IMR-90 (cell line): ENCODE measurements around the gene TGFBR2. TPM values are rescaled to one million over a fixed set of nuclear protein-coding genes. Genes with fewer than 3 reads are reported as not detected.

ENCODE experiments used
- ATAC-seq: fragments of 200-7000 bp; cut with Tn5 transposase; 2 replicates; pipeline ENCODE4 v1.9.1; 2020; ENCODE audit warnings: low read depth, mild to moderate bottlenecking, moderate library complexity
- BruUV-seq: library from RNA; stranded (reverse); fragments of 400-500 nt; replicated peaks from 2 replicates; lab custom pipeline; 2021; lab: Mats Ljungman, UMichigan
- CTCF ChIA-PET: fragments of 300-600 bp; formaldehyde crosslinking; extraction: SDS; loops from one replicate; lab custom pipeline; 2021; ENCODE audit warnings: antibody characterized with exemption; lab: Yijun Ruan, JAX
- POLR2A ChIA-PET: fragments of 300-600 bp; sonication (Branson Sonifier 250); formaldehyde crosslinking; loops from one replicate; lab custom pipeline; 2022; ENCODE audit warnings: antibody characterized with exemption; ENCODE audit not compliant: unreplicated experiment; lab: Charles Lee
- DNase-seq: peaks from one replicate; pipeline ENCODE4 v3.0.0; 2013
- H2AFZ ChIP-seq: replicated peaks from 2 replicates; pipeline ENCODE3; 2013; ENCODE audit warnings: low read length, mild to moderate bottlenecking; ENCODE audit not compliant: poor library complexity
- H2AK5ac ChIP-seq: 2 replicates; pipeline ENCODE4 v1.6.1; 2013; ENCODE audit warnings: low read depth, low read length, inconsistent platforms
- H2AK9ac ChIP-seq: replicated peaks from 2 replicates; pipeline ENCODE3; 2013; ENCODE audit warnings: mild to moderate bottlenecking, low read depth, low read length, moderate library complexity; ENCODE audit not compliant: poor library complexity
- H2BK120ac ChIP-seq: 2 replicates; pipeline ENCODE4 v1.6.1; 2013; ENCODE audit warnings: low read depth, low read length, inconsistent platforms
- H2BK15ac ChIP-seq: 3 replicates; pipeline ENCODE4 v1.6.1; 2013; ENCODE audit warnings: low read depth, low read length, inconsistent platforms
- H2BK20ac ChIP-seq: 2 replicates; pipeline ENCODE4 v1.6.1; 2013; ENCODE audit warnings: low read depth, mild to moderate bottlenecking, inconsistent platforms, low read length, moderate library complexity
- H2BK5ac ChIP-seq: 2 replicates; pipeline ENCODE4 v1.6.1; 2013; ENCODE audit warnings: mild to moderate bottlenecking, low read depth, low read length, inconsistent platforms; ENCODE audit not compliant: poor library complexity, severe bottlenecking
- H3K14ac ChIP-seq: replicated peaks from 2 replicates; pipeline ENCODE4 v1.6.1; 2013; ENCODE audit warnings: low read depth, low read length, inconsistent platforms
- H3K18ac ChIP-seq: 2 replicates; pipeline ENCODE4 v1.6.1; 2013; ENCODE audit warnings: low read depth, low read length, control low read depth
- H3K23ac ChIP-seq: 2 replicates; pipeline ENCODE4 v1.6.1; 2013; ENCODE audit warnings: low read depth, low read length, inconsistent platforms
- H3K27ac ChIP-seq: 2 replicates; pipeline ENCODE4 v1.5.1; 2013; ENCODE audit warnings: mild to moderate bottlenecking, control low read depth, low read length; ENCODE audit not compliant: insufficient read depth
- H3K27me3 ChIP-seq: 2 replicates; pipeline ENCODE4 v1.6.1; 2013; ENCODE audit warnings: low read length; ENCODE audit not compliant: control insufficient read depth, insufficient read depth
- H3K36me3 ChIP-seq: 2 replicates; pipeline ENCODE4 v1.6.1; 2013; ENCODE audit warnings: low read length, mixed read lengths; ENCODE audit not compliant: control insufficient read depth, insufficient read depth
- H3K4ac ChIP-seq: 2 replicates; pipeline ENCODE4 v1.6.1; 2013; ENCODE audit warnings: low read depth, low read length, inconsistent platforms
- H3K4me1 ChIP-seq: 2 replicates; pipeline ENCODE4 v1.6.1; 2013; ENCODE audit warnings: low read length, mixed read lengths; ENCODE audit not compliant: control insufficient read depth, insufficient read depth
- H3K4me2 ChIP-seq: 2 replicates; pipeline ENCODE4 v1.6.1; 2013; ENCODE audit warnings: low read depth, mild to moderate bottlenecking, control low read depth, low read length, moderate library complexity
- H3K4me3 ChIP-seq: 2 replicates; pipeline ENCODE4 v1.5.1; 2013; ENCODE audit warnings: low read depth, mild to moderate bottlenecking, control low read depth, low read length, moderate library complexity; ENCODE audit not compliant: insufficient read depth
- H3K56ac ChIP-seq: 2 replicates; pipeline ENCODE4 v1.6.1; 2013; ENCODE audit warnings: low read length, inconsistent platforms; ENCODE audit not compliant: insufficient read depth; ENCODE audit errors: extremely low read depth
- H3K79me1 ChIP-seq, 2 experiments: 2 replicates each; pipeline ENCODE4 v1.6.1; 2013; ENCODE audit warnings: low read length in 2 of 2, inconsistent platforms in 1 of 2, low read depth in 1 of 2
- H3K9ac ChIP-seq: 2 replicates; pipeline ENCODE4 v1.6.1; 2013; ENCODE audit warnings: low read depth, low read length, control low read depth
- H3K9me1 ChIP-seq: 2 replicates; pipeline ENCODE4 v1.6.1; 2013; ENCODE audit warnings: low read length, inconsistent platforms; ENCODE audit not compliant: insufficient read depth
- H3K9me3 ChIP-seq: 2 replicates; pipeline ENCODE4 v1.6.1; 2013; ENCODE audit warnings: low read length; ENCODE audit not compliant: control insufficient read depth, insufficient read depth
- H4K20me1 ChIP-seq: 2 replicates; pipeline ENCODE4 v1.6.1; 2013; ENCODE audit warnings: low read length, inconsistent platforms; ENCODE audit not compliant: insufficient read depth
- H4K5ac ChIP-seq: 2 replicates; pipeline ENCODE4 v1.6.1; 2013; ENCODE audit warnings: mild to moderate bottlenecking, low read depth, low read length, control low read depth
- H4K8ac ChIP-seq, 2 experiments: 2 replicates each; pipeline ENCODE4 v1.6.1; 2013; ENCODE audit warnings: low read depth in 2 of 2, low read length in 2 of 2, control low read depth in 1 of 2, inconsistent platforms in 1 of 2
- H4K91ac ChIP-seq: 2 replicates; pipeline ENCODE4 v1.6.1; 2013; ENCODE audit warnings: low read depth, low read length, inconsistent platforms; ENCODE audit not compliant: insufficient read depth
- BHLHE40 ChIP-seq: fragments of 150-350 bp; IDR thresholded peaks from 2 replicates; pipeline ENCODE4 v1.6.1; 2016; ENCODE audit warnings: mild to moderate bottlenecking, low read depth, low read length
- CHD1 ChIP-seq: IDR thresholded peaks from 2 replicates; pipeline ENCODE4 v1.6.1; 2012; ENCODE audit warnings: low read depth, low read length, improper control_type of control experiment
- FOS ChIP-seq: fragments of 150-350 bp; IDR thresholded peaks from 2 replicates; pipeline ENCODE4 v1.6.1; 2016; ENCODE audit warnings: low read depth, low read length
- MAFK ChIP-seq: IDR thresholded peaks from 2 replicates; pipeline ENCODE4 v1.6.1; 2012; ENCODE audit warnings: low read depth, low read length, improper control_type of control experiment
- MXI1 ChIP-seq: IDR thresholded peaks from 2 replicates; pipeline ENCODE4 v1.6.1; 2012; ENCODE audit warnings: low read depth, mild to moderate bottlenecking, low read length, moderate library complexity, borderline replicate concordance
- NFE2L2 ChIP-seq: fragments of 150-350 bp; IDR thresholded peaks from 2 replicates; pipeline ENCODE4 v1.6.1; 2016; ENCODE audit warnings: low read depth, mild to moderate bottlenecking, low read length
- POLR2A ChIP-seq: IDR thresholded peaks from 2 replicates; pipeline ENCODE4 v1.6.1; 2012; ENCODE audit warnings: mild to moderate bottlenecking, low read depth, low read length
- RAD21 ChIP-seq: IDR thresholded peaks from 2 replicates; pipeline ENCODE4 v1.6.1; 2012; ENCODE audit warnings: low read length, improper control_type of control experiment
- RCOR1 ChIP-seq: IDR thresholded peaks from 2 replicates; pipeline ENCODE4 v1.6.1; 2012; ENCODE audit warnings: mild to moderate bottlenecking, low read length, improper control_type of control experiment; ENCODE audit not compliant: insufficient replicate concordance
- RFX5 ChIP-seq: IDR thresholded peaks from 2 replicates; pipeline ENCODE4 v1.8.0; 2012; ENCODE audit warnings: low read depth, mild to moderate bottlenecking, low read length, moderate library complexity
- SMC3 ChIP-seq: fragments of 150-350 bp; IDR thresholded peaks from 2 replicates; pipeline ENCODE4 v1.6.1; 2016; ENCODE audit warnings: low read depth, mild to moderate bottlenecking, antibody characterized with exemption, low read length, moderate library complexity
- WGBS, 2 experiments: methylation state at CpG; one replicate each; pipeline versions ENCODE4 v1.1.5 to v1.1.7; 2013; ENCODE audit warnings: missing lambda C conversion rate in 2 of 2; ENCODE audit not compliant: insufficient read length in 1 of 2; ENCODE audit errors: extremely low coverage in 2 of 2; 5-methylcytosine and 5-hydroxymethylcytosine counted together
- dilution Hi-C: fragments of 300-500 bp; cut with HindIII; formaldehyde crosslinking; loops from one replicate; pipeline ENCODE4 v1.14.3; 2018; ENCODE audit warnings: low sequenced_read_pairs; ENCODE audit not compliant: unreplicated experiment
- in situ Hi-C: fragments of 300-500 bp; cut with MboI; formaldehyde crosslinking; loops from 3 replicates; pipeline ENCODE4 v1.14.3; 2019; ENCODE audit warnings: low sequenced_read_pairs, inconsistent platforms, mixed read lengths
- intact Hi-C: fragments of 100-400 bp; cut with micrococcal nuclease; formaldehyde crosslinking; loops from 2 replicates; pipeline ENCODE4 v1.10.0; 2022
- polyA plus RNA-seq, 3 experiments: library from polyadenylated mRNA; depleted of rRNA; stranded (reverse); fragments of >200 nt; gene quantifications; 2 replicates each; pipeline ENCODE4 v1.2.3, GENCODE V29; 2012; ENCODE audit warnings: low replicate concordance in 1 of 3
- total RNA-seq: library from RNA; depleted of rRNA; stranded (reverse); fragments of >200 nt; gene quantifications from 2 replicates; pipeline ENCODE4 v1.2.3, GENCODE V29; 2012
- TF ChIP-seq, protein P1 (sequence below): conservative IDR thresholded peaks from 2 replicates; pipeline ENCODE4 v1.5.1; 2012; ENCODE audit warnings: mild to moderate bottlenecking, low read depth, low read length, improper control_type of control experiment
- TF ChIP-seq, protein P2 (sequence below): fragments of 150-350 bp; IDR thresholded peaks from 2 replicates; pipeline ENCODE4 v1.6.1; 2017; ENCODE audit warnings: mild to moderate bottlenecking, antibody characterized with exemption, low read length, low read depth
- TF ChIP-seq, protein P3 (sequence below): fragments of 150-350 bp; IDR thresholded peaks from 2 replicates; pipeline ENCODE4 v1.6.1; 2016; ENCODE audit warnings: low read depth, mild to moderate bottlenecking, low read length, moderate library complexity, borderline replicate concordance

The TGFBR2 gene
- total and polyA plus RNA-seq, 2 of the 4 experiments (the other 2 are of a cell fraction) = 63.7 to 87.5 TPM

DNA sequence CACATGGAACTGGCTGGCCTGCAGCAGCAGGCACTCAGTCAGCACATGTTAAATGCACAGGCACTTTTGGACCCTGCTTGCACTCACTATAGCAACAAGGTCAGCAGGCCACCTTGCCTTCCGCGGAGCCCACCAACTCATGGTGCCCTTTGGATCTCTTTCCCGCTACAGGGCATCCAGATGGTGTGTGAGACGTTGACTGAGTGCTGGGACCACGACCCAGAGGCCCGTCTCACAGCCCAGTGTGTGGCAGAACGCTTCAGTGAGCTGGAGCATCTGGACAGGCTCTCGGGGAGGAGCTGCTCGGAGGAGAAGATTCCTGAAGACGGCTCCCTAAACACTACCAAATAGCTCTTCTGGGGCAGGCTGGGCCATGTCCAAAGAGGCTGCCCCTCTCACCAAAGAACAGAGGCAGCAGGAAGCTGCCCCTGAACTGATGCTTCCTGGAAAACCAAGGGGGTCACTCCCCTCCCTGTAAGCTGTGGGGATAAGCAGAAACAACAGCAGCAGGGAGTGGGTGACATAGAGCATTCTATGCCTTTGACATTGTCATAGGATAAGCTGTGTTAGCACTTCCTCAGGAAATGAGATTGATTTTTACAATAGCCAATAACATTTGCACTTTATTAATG lies 85.0 kb downstream of the TGFBR2 start:
- DNase-seq (no peak), ATAC-seq (no peak)
- Histone ChIP-seq H3K14ac (no peak overlapping the region), H3K18ac (no peak overlapping the region), H3K4me1 (peaks cover 10% of the 10 kb centered on the region), H3K23ac (no peak overlapping the region), H3K27me3 (no peaks in the 10 kb centered on the region), H3K27ac (no peak overlapping the region), H3K79me1 (peaks cover 7 to 21% of the 10 kb centered on the region in 2 experiments; a peak in 2 of 4 replicates), H2AK5ac (0 out of 2 replicates have a peak overlapping the region, but pooled peaks have one; percentile 9), H2BK5ac (no peak overlapping the region), H3K4ac (peak overlapping the region; percentile 49; the same call in 1 of the 2 replicates), H4K91ac (no peak overlapping the region), H4K20me1 (no peaks in the 10 kb centered on the region), H3K56ac (no peak overlapping the region), H3K36me3 (peaks cover 26% of the 10 kb centered on the region), H3K4me3 (no peak overlapping the region), H2BK20ac (no peak overlapping the region), H3K4me2 (no peak overlapping the region), H3K9me1 (peaks cover 11% of the 10 kb centered on the region), H4K5ac (peak overlapping the region; percentile 10; the same call in 1 of the 2 replicates), H3K9ac (no peak overlapping the region), H4K8ac (no peak overlapping the region), H2BK120ac (no peak overlapping the region), H3K9me3 (no peaks in the 10 kb centered on the region), H2AK9ac (no peak overlapping the region), H2AFZ (no peak overlapping the region), H2BK15ac (no peak overlapping the region)
- dilution Hi-C loops (no loop called here), intact Hi-C loops (loop anchor here (5.0 kb wide), 3 partner anchors 61 to 369 kb away; no protein-coding TSS in a partner anchor), in situ Hi-C loops (loop anchor here (10.0 kb wide), 1 partner anchor 657 kb away; no protein-coding TSS in a partner anchor)
- CTCF ChIA-PET = interaction anchor here (0.6 to 0.9 kb wide), 2 partner anchors 492 to 649 kb away, joined by 3 read pairs; no protein-coding TSS in a partner anchor
- WGBS, 2 experiments = 39% methylated on average over 3 of the region's 10 CpGs; no CpG with 5 or more reads in 1 of the 2 experiments
- TF ChIP-seq POLR2A (no peak), FOS (no peak), BHLHE40 (no peak), RFX5 (no peak), SMC3 (no peak), RAD21 (no peak), MAFK (no peak), RCOR1 (no peak), NFE2L2 (no peak), MXI1 (no peak), CHD1 (no peak)
- TF ChIP-seq, protein P1, sequence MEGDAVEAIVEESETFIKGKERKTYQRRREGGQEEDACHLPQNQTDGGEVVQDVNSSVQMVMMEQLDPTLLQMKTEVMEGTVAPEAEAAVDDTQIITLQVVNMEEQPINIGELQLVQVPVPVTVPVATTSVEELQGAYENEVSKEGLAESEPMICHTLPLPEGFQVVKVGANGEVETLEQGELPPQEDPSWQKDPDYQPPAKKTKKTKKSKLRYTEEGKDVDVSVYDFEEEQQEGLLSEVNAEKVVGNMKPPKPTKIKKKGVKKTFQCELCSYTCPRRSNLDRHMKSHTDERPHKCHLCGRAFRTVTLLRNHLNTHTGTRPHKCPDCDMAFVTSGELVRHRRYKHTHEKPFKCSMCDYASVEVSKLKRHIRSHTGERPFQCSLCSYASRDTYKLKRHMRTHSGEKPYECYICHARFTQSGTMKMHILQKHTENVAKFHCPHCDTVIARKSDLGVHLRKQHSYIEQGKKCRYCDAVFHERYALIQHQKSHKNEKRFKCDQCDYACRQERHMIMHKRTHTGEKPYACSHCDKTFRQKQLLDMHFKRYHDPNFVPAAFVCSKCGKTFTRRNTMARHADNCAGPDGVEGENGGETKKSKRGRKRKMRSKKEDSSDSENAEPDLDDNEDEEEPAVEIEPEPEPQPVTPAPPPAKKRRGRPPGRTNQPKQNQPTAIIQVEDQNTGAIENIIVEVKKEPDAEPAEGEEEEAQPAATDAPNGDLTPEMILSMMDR = no peak
- TF ChIP-seq, protein P2, sequence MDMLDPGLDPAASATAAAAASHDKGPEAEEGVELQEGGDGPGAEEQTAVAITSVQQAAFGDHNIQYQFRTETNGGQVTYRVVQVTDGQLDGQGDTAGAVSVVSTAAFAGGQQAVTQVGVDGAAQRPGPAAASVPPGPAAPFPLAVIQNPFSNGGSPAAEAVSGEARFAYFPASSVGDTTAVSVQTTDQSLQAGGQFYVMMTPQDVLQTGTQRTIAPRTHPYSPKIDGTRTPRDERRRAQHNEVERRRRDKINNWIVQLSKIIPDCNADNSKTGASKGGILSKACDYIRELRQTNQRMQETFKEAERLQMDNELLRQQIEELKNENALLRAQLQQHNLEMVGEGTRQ = no peak
- TF ChIP-seq, protein P3, sequence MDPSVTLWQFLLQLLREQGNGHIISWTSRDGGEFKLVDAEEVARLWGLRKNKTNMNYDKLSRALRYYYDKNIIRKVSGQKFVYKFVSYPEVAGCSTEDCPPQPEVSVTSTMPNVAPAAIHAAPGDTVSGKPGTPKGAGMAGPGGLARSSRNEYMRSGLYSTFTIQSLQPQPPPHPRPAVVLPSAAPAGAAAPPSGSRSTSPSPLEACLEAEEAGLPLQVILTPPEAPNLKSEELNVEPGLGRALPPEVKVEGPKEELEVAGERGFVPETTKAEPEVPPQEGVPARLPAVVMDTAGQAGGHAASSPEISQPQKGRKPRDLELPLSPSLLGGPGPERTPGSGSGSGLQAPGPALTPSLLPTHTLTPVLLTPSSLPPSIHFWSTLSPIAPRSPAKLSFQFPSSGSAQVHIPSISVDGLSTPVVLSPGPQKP = no peak
- POLR2A ChIA-PET = interaction anchor here (0.5 kb wide), 1 partner anchor 442 kb away, joined by 3 read pairs; no protein-coding TSS in a partner anchor
- BruUV-seq = no TSS peak
